ENCODE data around the gene TSLP. TPM values are rescaled to one million over a fixed set of nuclear protein-coding genes. Genes with fewer than 3 reads are reported as not detected.

TSLP gene
- total RNA-seq, 4 donors from 2014 or later, result 0.76 to 1.7 (median 1.2) TPM; not detected in 1

DNA sequence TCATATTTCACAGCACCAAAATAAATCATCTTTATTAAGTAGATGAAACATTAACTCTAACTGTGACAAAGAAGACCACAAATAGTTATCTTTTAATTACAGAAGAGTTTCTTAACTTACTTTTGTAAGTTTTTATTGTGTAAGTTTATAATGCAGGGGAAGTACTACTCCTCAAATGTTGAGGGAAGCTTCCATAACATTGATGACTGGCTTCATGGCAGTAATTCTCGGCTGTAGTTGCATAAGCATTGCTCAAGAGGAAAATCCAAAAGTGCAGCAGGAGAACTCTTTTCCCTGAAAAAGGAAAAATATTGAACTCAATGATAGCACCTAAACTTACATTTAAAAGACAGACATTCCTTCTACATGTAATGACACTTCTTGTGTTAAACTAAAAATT, 4.6 kb downstream of the TSLP start:
- intact Hi-C loops (cut with DNase I; ENCODE audit: low total_unique reads), result no loop called here

DNA sequence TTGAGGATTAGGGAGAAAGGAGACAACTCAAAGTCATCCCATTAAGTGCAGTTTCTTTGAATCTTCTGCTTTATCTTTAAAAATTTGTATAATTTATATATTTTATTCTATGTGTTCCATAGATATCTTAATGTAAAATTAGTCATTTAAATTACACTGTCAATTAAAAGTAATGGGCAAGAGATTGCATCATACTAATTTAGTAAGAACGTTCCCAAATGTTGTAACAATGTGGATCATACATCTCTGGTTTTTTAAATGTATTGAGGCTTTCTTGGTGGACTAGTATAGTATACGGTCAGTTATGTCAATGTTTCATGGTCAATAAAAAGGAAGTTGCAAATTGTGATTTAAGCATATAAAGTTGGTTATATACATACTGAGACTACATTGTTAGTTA, 6.2 kb downstream of the TSLP start:
- H3K27ac ChIP-seq, result no peak overlapping the region
- no peak overlapping the region for H3K4me3 ChIP-seq
- no peaks in the 10 kb centered on the region for H3K9me3 ChIP-seq
- no peaks in the 10 kb centered on the region for H3K36me3 ChIP-seq
- TF ChIP-seq POLR2A (IDR thresholded peaks at IDR 0.05), result no peak
- TF ChIP-seq, protein P1, sequence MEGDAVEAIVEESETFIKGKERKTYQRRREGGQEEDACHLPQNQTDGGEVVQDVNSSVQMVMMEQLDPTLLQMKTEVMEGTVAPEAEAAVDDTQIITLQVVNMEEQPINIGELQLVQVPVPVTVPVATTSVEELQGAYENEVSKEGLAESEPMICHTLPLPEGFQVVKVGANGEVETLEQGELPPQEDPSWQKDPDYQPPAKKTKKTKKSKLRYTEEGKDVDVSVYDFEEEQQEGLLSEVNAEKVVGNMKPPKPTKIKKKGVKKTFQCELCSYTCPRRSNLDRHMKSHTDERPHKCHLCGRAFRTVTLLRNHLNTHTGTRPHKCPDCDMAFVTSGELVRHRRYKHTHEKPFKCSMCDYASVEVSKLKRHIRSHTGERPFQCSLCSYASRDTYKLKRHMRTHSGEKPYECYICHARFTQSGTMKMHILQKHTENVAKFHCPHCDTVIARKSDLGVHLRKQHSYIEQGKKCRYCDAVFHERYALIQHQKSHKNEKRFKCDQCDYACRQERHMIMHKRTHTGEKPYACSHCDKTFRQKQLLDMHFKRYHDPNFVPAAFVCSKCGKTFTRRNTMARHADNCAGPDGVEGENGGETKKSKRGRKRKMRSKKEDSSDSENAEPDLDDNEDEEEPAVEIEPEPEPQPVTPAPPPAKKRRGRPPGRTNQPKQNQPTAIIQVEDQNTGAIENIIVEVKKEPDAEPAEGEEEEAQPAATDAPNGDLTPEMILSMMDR (IDR thresholded peaks at IDR 0.05), result no peak
- DNase-seq, result no peak
- H3K27me3 ChIP-seq, result no peaks in the 10 kb centered on the region
- intact Hi-C loops (cut with DNase I; ENCODE audit: low total_unique reads), result no loop called here
- no peaks in the 10 kb centered on the region for H3K4me1 ChIP-seq

More for the DNA sequence above, 4.6 kb downstream of the TSLP start:
- Histone ChIP-seq H3K9me3 (no peaks in the 10 kb centered on the region), H3K4me1 (no peaks in the 10 kb centered on the region), H3K36me3 (no peaks in the 10 kb centered on the region), H3K27me3 (no peaks in the 10 kb centered on the region), H3K4me3 (no peak overlapping the region), H3K27ac (no peak overlapping the region)
- TF ChIP-seq, protein P1 (IDR thresholded peaks at IDR 0.05), result no peak
- TF ChIP-seq POLR2A (IDR thresholded peaks at IDR 0.05), result no peak
- no peak for DNase-seq

DNA sequence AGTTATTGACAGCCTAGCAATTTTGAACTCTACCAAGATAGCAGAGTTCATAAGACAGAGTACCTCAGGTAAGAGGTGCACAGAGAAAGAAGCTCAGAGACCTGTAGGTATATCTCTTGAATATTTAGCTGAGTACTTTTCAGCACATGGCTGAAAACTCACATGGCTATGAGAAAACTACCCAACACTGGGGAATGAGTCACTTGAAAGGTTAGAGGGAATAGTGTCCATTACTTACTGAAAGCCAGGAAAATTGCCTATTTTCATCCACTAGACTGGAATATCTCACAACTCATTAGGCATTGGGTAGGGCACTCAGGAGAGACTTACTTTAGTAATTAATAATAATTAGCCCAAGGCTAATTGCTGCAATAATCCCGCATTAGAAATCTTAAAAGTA, 8.3 kb downstream of the TSLP start:
- DNase-seq, result no peak
- intact Hi-C loops (cut with DNase I; ENCODE audit: low total_unique reads), result no loop called here
- no peak for TF ChIP-seq POLR2A (IDR thresholded peaks at IDR 0.05)
- TF ChIP-seq, protein P1 (IDR thresholded peaks at IDR 0.05), result no peak
- H3K27me3 ChIP-seq, result no peaks in the 10 kb centered on the region
- H3K4me1 ChIP-seq, result no peaks in the 10 kb centered on the region
- no peaks in the 10 kb centered on the region for H3K36me3 ChIP-seq
- H3K27ac ChIP-seq, result no peak overlapping the region
- no peaks in the 10 kb centered on the region for H3K9me3 ChIP-seq
- no peak overlapping the region for H3K4me3 ChIP-seq

DNA sequence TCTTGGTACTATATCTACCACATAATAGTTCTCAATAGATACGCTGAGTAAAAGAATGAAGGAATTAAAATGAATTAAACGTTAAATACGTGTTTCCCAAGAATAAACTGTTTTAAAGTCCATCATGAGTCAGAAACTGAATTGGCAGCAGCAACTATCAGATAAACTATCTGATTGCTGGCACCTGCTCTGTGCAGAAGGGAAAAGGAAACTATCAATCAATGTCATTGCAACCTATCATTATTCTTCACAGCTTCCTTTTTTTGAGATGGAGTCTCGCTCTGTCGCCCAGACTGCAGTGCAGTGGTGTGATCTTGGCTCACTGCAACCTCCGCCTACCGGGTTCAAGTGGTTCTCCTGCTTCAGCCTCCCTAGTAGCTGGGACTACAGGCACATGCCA, 11.8 kb downstream of the TSLP start:
- Histone ChIP-seq H3K27ac (no peak overlapping the region), H3K4me1 (no peaks in the 10 kb centered on the region), H3K36me3 (no peaks in the 10 kb centered on the region), H3K27me3 (no peaks in the 10 kb centered on the region), H3K9me3 (no peaks in the 10 kb centered on the region), H3K4me3 (no peak overlapping the region)
- intact Hi-C loops (cut with DNase I; ENCODE audit: low total_unique reads), result no loop called here
- TF ChIP-seq POLR2A (IDR thresholded peaks at IDR 0.05), result no peak
- TF ChIP-seq, protein P1 (IDR thresholded peaks at IDR 0.05), result no peak
- DNase-seq, result no peak

GRCh38 chr5:111092062-111092853, 20.7 kb downstream of the TSLP start, which contains the start of gene WDR36:
WDR36 (plus strand) TSS chr5:111092348; CDS start chr5:111092457, 109 bp downstream.
- Histone ChIP-seq H3K27me3 (no peaks in the 10 kb centered on the region), H3K4me1 (peaks cover 8 to 10% of the 10 kb centered on the region in 2 donors), H3K9me3 (no peaks in the 10 kb centered on the region), H3K4me3 (peak within 1 kb of the TSS; percentile 82 to 84), H3K36me3 (no peaks in the 10 kb centered on the region), H3K27ac (peak within 1 kb of the TSS; percentile 69)
- peak; percentile 82 to 88 for DNase-seq
- intact Hi-C loops (cut with DNase I; ENCODE audit: low total_unique reads), result no loop called here
- TF ChIP-seq, protein P1 (IDR thresholded peaks at IDR 0.05), result peak in 2 of 4 experiments; percentile 0 to 31
- TF ChIP-seq POLR2A (IDR thresholded peaks at IDR 0.05), result peak in 1 of 2 donors; percentile 46
